Activated naive CD4-positive, alpha-beta T cell treated with Interleukin-2 at 50 U/mL for 16 hours (primary cell): ENCODE measurements around the gene INPP5A.
A peak's percentile ranks its signal among the peaks of the same experiment; 100 is the strongest.

Experiments
- DNase-seq: peaks from one replicate; pipeline ENCODE4 v3.0.0-alpha.2; 2020

Gene INPP5A

GRCh38 chr10:132650611-132651250, 113.1 kb downstream of the INPP5A start:
- no peak for DNase-seq

DNA sequence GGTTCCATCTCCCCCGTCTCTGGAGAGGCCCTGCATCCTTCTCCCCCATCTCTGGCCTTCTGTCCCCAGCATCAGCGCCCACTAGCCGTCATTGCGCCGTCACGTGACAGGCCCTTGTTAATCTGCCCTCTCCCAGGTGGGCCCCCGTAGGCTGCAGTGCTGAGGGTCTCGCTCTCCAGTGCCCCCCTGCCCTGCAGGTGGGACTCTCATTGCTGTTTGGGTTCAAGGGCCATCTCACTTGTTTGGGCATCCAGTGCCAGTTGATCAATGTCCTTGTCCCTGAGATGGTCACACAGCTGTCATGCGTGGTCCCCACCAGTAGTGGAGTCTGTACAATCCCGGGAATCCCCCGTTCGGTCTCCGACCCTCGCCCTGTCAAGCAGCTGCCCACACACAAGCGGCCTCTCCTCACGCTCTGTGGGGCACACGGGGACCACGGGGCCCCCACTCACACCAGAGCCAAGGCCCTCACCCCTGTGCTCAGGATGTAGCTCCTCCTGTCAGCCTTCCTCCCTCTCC, 114.0 kb downstream of the INPP5A start:
- DNase-seq: no peak

- no peak for DNase-seq
Measured at GRCh38 chr10:132652446-132652845, 114.9 kb downstream of the INPP5A start.

DNA sequence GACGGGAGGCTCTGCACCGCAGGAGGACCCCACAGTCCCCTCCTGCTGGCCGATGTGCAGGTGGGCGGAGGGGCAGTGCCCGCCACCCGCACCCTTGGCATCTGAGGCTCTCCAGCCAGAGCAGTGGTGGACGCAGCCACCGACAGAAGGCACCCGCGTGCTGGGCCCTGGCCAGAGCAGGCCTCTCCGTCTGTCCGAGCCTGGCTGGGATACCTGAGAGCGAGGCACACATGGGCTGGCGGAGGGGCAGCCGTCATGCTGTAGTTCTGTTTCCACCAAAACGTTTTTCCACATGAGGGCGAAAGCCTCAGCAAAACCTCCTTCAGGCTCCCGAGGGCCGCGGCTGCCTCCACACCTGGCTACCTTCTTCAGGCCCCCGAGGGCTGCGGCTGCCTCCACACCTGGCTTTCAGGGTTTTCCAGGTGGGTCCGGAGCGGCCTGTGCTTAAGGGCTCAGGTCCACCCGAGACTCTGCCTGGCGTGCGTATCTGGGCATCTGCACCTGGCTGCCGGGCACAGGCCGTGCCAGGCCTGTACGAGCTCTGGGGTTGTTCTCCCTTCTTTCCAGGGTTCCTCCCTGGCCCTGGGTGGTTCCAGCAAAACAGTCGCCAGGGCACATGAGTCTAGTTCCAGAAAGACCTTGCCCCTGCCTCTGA, 115.5 kb downstream of the INPP5A start:
- no peak for DNase-seq

DNA sequence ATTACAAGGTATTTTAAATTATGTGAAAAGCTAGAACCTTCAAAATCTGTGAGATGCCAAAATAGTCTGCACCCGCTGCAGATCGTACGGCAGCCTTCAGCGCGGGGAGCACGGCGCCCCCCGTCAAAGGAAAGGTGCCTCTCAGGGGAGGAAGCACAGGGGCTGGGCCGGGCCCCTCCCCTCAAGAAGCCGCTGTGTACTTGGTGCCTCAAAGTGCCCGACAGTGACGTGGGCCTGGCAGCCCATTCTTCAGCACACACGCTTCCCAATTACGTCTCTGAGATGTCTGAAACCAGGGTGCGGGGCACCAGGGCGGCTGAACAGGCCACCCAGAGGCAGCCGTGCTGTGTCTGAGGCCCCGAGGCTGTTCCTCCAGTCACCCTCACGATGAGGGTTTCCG, 116.1 kb downstream of the INPP5A start:
- DNase-seq: no peak

DNA sequence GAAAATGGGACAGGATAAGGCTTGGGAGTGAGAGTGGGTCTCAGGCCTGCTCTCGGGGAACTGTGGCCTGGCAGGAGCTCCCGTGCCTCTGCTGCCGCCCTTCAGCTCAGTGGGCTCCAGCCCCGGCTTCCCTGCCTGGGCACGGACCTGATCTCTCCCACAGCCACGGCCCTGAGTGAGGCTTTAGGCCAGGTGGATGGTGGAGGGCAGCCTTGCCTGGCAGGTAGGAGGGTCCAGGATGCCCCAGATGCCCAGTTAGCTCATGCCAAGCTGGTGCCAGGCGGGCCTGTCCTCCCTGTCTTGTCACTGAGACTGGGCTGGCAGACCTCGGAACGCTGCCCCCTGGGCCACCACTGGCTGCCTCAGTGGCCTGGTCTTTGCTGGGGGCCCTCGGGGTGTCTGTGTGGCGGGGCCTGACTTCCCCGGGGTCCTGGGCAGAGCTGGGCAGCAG, 116.6 kb downstream of the INPP5A start:
- no peak for DNase-seq

DNA sequence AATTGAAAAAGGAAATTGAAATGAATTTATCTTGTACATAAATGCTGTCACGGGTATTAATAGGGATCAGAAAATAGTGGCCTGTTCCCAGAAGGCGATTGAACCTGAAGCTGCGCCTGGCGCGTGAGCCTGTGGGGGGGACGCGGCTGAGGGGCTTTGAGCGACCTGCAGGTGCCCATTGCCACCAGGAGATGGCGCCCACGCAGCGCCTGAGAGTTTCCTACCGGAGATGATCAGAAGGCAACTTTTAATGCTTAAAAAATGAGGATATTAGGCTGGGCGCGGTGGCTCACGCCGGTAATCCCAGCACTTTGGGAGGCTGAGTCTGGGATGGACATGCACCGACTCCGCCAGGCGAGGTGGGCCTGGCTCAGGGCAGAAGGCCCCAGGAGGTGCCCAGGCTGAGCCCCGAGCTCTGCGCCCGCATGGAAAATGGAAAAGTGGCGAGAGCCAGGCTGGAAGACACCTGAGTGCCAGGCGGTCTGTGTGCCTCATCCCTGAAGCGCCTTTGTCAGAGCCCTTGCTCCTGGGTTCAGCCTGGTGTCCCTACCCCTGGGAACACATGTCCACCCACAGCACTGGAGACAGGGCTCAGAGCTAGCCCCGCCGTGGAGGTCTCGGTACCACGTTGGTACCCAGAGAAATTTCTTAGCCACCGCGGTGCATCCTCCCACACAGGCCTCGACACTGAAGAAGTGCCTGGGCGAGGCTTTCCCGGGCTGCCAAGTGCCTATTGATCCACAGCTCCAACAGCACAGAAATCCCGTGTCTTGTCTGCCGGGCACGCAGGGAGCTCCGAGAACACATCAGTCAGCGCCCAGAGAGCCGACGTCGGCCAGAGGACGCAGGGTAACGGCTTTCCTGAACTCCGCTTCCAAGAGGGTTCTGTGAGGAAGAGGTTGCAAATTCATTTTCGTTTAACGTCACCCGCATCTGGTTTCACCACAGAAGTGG, 117.4 kb downstream of the INPP5A start:
- peak; percentile 55 for DNase-seq

GRCh38 chr10:132655735-132656134, 118.1 kb downstream of the INPP5A start:
- DNase-seq: no peak

- DNase-seq: no peak
Measured at GRCh38 chr10:132656283-132657126, 118.9 kb downstream of the INPP5A start.

DNA sequence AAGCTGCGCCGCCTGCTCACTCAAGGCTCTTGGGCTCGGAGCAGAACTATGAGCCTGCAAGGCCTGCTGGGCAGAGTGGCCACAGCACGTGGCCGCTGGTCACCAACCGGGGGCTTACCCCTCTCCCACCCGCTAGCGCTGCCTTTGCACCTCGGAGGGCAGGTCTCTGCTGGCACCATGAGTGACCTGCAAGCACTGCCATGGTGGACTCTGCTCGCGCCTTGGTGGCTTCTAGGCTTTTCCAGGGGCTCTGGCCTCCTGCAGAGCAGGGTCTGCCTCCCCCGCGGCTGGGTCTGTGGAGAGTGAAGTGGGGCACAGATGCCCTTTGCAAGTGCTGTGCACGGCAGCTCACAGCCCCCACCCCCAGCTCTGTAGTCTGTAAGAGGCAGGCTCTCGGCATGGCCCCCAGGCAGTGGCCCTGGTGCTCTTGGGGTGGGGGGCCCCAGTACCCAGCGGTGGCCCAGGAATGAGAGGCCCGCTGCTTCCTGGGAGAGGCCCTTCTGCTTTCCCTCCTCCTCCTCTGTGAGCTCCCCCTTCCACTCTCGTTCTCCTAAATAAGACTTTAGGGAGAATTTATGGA, 119.6 kb downstream of the INPP5A start:
- DNase-seq: no peak

DNA sequence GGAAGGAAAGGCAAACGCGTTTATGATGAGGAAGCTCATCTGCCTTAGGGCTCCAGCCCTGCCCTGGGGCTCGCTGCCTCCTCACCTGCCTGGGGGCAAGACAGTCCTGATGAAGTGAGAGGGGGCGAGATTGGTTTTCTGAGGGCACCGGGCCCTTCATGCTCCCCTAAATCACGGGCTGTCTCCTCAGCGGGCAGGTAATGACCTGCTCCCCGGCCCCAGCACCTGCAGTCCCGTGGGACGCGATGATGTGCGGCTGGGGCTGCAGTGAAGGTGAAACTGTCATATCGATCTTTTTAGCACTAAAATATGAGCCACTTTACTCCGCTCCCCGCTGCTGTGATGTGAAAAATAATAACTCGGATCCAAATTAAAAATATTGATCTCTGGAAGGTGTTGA, 120.2 kb downstream of the INPP5A start:
- no peak for DNase-seq

DNA sequence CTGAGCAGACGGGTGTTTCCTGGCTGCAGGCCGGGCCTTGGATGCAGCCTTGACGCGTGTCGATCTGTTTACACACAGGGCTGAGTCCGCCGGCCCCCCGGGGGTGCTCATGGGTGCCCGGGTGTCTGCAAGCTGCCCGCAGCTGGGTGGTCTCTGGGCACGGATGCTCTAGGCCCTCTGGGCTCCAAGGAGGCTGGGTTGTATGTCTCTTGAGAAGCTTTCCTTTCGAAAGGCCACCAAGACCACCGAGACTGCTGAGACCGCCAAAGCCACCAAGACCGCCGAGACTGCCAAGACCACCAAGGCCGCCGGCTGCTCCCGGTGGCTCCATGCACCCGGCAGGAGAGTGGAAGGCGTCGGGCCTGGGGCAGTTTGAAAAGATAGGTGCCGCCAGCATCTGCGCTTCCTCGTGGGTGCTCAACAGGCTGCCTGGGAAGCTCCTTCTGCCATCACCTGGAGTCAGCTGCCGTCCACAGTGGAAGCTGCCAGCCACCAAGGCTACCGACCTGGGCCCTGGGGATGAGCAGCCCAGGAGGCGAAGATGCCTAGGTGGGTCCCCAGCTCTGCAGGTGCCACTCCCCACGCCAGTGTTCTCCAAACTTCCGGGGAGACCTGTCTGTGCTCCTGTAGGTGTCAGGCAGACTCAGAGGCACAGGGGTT, 121.1 kb downstream of the INPP5A start:
- DNase-seq: no peak

DNA sequence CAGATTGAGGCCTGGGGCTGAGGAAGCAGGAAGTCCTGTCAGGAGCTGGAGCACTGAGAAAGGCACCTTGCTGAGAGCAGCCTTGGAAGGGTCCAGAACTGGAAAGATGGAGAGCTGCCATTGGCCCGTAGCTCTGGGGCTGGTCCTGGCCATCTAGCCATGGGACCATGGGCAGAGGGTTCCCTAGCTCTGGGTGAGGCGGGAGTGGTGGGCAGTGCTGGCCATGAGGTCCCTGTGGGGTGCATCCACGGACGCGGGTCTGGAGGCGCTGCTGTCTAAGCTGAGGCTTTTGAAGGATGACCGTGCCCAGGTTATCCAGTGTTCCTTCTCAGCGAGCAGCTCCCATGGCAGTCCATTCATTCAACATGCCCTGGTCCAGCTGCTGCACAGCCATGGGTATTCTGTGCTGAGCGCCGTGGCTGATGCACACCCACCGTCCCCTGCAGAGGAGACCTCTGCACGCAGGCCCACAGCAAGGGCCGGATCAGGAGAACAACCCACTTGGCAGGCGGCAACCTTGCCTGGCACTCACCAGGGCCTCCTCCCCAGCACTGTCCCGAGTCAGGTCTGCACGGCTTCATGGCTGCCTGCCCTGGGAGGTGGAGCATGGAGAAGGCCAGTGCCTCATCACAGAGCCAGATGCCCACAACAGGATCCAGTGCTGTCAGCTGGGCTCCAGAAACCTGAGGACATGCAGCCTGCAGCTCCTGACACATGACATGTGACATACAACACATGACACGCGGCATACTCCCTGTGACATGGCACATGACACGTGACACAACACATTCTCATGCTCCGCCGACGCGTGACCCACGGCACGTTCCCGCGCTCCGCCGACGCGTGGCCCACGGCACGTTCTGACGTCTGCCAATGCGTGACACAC, 121.9 kb downstream of the INPP5A start:
- DNase-seq: no peak

DNA sequence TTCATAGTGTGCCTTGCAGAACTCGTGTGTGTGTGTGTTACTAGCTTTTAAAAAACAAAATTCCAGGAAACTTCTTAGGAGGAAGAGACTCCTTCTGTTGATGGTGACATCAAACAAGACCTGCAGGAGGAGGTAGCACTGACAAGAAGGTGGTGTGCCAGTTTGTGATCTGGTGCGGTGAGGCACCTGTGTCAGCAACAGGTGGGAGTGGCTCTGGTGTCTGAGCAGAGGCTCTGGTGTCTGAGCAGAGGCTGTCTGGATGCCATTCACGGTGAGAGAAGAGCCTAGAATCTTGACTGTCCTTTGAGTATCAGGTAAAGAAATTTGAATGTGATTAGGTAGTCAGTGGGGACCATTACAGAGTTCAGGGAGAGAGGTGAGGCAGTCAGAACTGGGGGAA, 122.8 kb downstream of the INPP5A start:
- no peak for DNase-seq

GRCh38 chr10:132662186-132662920, 124.8 kb downstream of the INPP5A start:
- no peak for DNase-seq

DNA sequence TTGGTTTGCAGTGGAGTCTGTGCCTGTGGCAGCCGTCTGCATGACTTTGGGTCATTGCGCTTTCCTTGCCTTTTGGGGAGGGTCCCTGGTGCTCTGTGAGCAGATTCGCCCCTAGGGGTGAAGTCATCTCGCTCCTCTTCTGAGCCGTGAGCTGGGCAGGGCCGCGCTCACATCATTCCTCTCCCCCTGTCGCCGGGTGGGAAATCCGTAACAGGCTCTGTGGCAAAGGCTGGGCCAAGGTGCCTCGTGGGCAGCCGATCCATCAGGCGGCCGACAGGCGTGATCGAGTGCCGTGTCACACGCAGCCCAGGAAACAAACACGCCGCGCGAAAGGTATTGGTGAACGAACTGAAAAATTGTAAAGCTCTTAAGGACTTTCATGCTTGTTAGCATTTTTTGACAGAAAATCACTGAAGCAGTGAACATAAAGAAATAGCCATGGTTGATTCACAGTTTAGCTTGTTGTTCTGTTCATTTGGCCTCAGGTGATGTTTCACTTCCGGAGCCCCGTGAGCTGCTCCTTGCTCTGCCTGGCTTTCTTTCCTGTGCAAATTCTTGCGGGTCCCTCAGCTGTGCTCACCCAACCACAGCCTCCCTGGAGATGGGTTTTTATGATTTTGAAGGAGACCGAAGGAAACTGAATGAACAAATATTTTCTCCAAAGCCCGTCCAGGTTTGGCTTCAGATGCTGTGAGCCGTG, 126.2 kb downstream of the INPP5A start:
- no peak for DNase-seq

GRCh38 chr10:132664407-132664806, 126.8 kb downstream of the INPP5A start:
- no peak for DNase-seq

DNA sequence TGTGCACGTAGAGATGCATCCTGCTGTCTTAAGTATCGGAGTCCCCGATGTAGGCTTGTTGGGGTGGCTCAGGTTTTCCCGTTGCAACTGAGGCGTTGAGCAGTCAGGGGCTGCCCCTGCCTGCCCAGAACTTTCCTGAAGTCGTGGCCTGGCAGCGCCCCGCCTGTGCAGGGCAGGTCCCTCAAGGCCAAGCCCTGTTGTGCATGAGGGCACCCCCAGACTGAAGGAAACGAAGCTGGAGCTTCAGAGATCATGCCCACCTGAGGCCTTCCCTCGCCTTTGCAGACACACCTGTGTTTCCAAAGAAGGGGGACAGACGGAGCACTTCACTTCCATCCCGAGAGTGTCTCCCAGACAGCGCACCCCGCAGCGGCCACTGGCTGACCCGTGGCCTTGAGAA, 127.3 kb downstream of the INPP5A start:
- no peak for DNase-seq
